Embryonic facial prominence (tissue), 1 donor: Measurements from ENCODE around the gene TP53I13.

ENCODE experiments used
- DNase-seq: peaks from one replicate; pipeline ENCODE4 v3.0.0-alpha.2; 2016; ENCODE audit errors: extremely low spot score

The TP53I13 gene

GRCh38 chr17:29593591-29594518 is 25.4 kb downstream of the TP53I13 start:
- no peak for DNase-seq

GRCh38 chr17:29594519-29595090 is 26.1 kb downstream of the TP53I13 start:
- DNase-seq = no peak

- no peak for DNase-seq
Measured at GRCh38 chr17:29595107-29595942, 26.8 kb downstream of the TP53I13 start.

GRCh38 chr17:29595943-29596774 is 27.7 kb downstream of the TP53I13 start:
- no peak for DNase-seq

GRCh38 chr17:29596811-29597210 is 28.3 kb downstream of the TP53I13 start:
- no peak for DNase-seq

GRCh38 chr17:29597361-29598172 is 29.1 kb downstream of the TP53I13 start:
- no peak for DNase-seq

- DNase-seq = no peak
Measured at GRCh38 chr17:29603109-29603674, 34.7 kb downstream of the TP53I13 start.

- DNase-seq = no peak
Measured at GRCh38 chr17:29607557-29608195, 39.2 kb downstream of the TP53I13 start.

GRCh38 chr17:29608986-29609385 is 40.5 kb downstream of the TP53I13 start:
- no peak for DNase-seq

GRCh38 chr17:29610395-29610794 is 41.9 kb downstream of the TP53I13 start:
- no peak for DNase-seq

- DNase-seq = no peak
Measured at GRCh38 chr17:29611351-29612093, 43.0 kb downstream of the TP53I13 start.

- DNase-seq = no peak
Measured at GRCh38 chr17:29612094-29612403, 43.5 kb downstream of the TP53I13 start.

GRCh38 chr17:29612404-29613280 is 44.1 kb downstream of the TP53I13 start:
- DNase-seq = no peak

GRCh38 chr17:29613352-29613837 is 44.9 kb downstream of the TP53I13 start:
- peak; percentile 72 for DNase-seq

GRCh38 chr17:29613856-29614255 is 45.4 kb downstream of the TP53I13 start:
- DNase-seq = no peak

GRCh38 chr17:29614349-29615047 is 46.0 kb downstream of the TP53I13 start:
- DNase-seq = no peak

- DNase-seq = no peak
Measured at GRCh38 chr17:29615048-29615385, 46.5 kb downstream of the TP53I13 start.
